ENCODE data around the gene LIN28B. TPM values are rescaled to one million over a fixed set of nuclear protein-coding genes. Genes with fewer than 3 reads are reported as not detected.
A peak's percentile ranks its signal among the peaks of the same experiment; 100 is the strongest.

LIN28B gene
- total RNA-seq, 1 donor from 2014 or later, result not detected

GRCh38 chr6:104958178-104959025 is 1.5 kb downstream of the LIN28B start:
- H3K4me3 Mint-ChIP-seq (ENCODE audit: unreplicated experiment), result peak overlapping the region; percentile 62
- no peak for DNase-seq (ENCODE audit: low spot score)

GRCh38 chr6:104959026-104959858 is 2.3 kb downstream of the LIN28B start:
- Mint-ChIP-seq H3K27ac (ENCODE audit: unreplicated experiment) (no peak overlapping the region), H3K27me3 (ENCODE audit: low read depth) (peaks cover 44% of the 10 kb centered on the region), H3K9me3 (ENCODE audit: low read depth) (no peaks in the 10 kb centered on the region), H3K4me3 (ENCODE audit: unreplicated experiment) (no peak overlapping the region), H3K36me3 (ENCODE audit: low read depth) (peaks cover 2% of the 10 kb centered on the region), H3K4me1 (ENCODE audit: low read depth) (peaks cover 8% of the 10 kb centered on the region)
- no peak for DNase-seq (ENCODE audit: low spot score)
- no peak for TF ChIP-seq CTCF (IDR thresholded peaks at IDR 0.05)

More at GRCh38 chr6:104958178-104959025, 1.5 kb downstream of the LIN28B start:
- H3K9me3 Mint-ChIP-seq (ENCODE audit: low read depth), result no peaks in the 10 kb centered on the region
- H3K36me3 Mint-ChIP-seq (ENCODE audit: low read depth), result peaks cover 3% of the 10 kb centered on the region
- peaks cover 9% of the 10 kb centered on the region for H3K4me1 Mint-ChIP-seq (ENCODE audit: low read depth)
- no peak overlapping the region for H3K27ac Mint-ChIP-seq (ENCODE audit: unreplicated experiment)
- TF ChIP-seq CTCF (IDR thresholded peaks at IDR 0.05), result no peak
- peaks cover 52% of the 10 kb centered on the region for H3K27me3 Mint-ChIP-seq (ENCODE audit: low read depth)

- Mint-ChIP-seq H3K36me3 (ENCODE audit: low read depth) (no peaks in the 10 kb centered on the region), H3K27ac (ENCODE audit: unreplicated experiment) (no peak overlapping the region), H3K4me3 (ENCODE audit: unreplicated experiment) (no peak overlapping the region), H3K4me1 (ENCODE audit: low read depth) (no peaks in the 10 kb centered on the region), H3K9me3 (ENCODE audit: low read depth) (no peaks in the 10 kb centered on the region), H3K27me3 (ENCODE audit: low read depth) (no peaks in the 10 kb centered on the region)
- TF ChIP-seq CTCF (IDR thresholded peaks at IDR 0.05), result no peak
- DNase-seq (ENCODE audit: low spot score), result no peak
Observed at GRCh38 chr6:104969108-104969507, 12.2 kb downstream of the LIN28B start.

- TF ChIP-seq CTCF (IDR thresholded peaks at IDR 0.05), result no peak
- Mint-ChIP-seq H3K27ac (ENCODE audit: unreplicated experiment) (no peak overlapping the region), H3K4me3 (ENCODE audit: unreplicated experiment) (no peak overlapping the region), H3K36me3 (ENCODE audit: low read depth) (no peaks in the 10 kb centered on the region), H3K4me1 (ENCODE audit: low read depth) (no peaks in the 10 kb centered on the region), H3K9me3 (ENCODE audit: low read depth) (no peaks in the 10 kb centered on the region), H3K27me3 (ENCODE audit: low read depth) (no peaks in the 10 kb centered on the region)
- DNase-seq (ENCODE audit: low spot score), result no peak
Observed at GRCh38 chr6:104969785-104970581, 13.1 kb downstream of the LIN28B start.

- H3K4me3 Mint-ChIP-seq (ENCODE audit: unreplicated experiment), result no peak overlapping the region
- H3K4me1 Mint-ChIP-seq (ENCODE audit: low read depth), result no peaks in the 10 kb centered on the region
- no peak for DNase-seq (ENCODE audit: low spot score)
- no peaks in the 10 kb centered on the region for H3K27me3 Mint-ChIP-seq (ENCODE audit: low read depth)
- H3K9me3 Mint-ChIP-seq (ENCODE audit: low read depth), result no peaks in the 10 kb centered on the region
- TF ChIP-seq CTCF (IDR thresholded peaks at IDR 0.05), result no peak
- H3K36me3 Mint-ChIP-seq (ENCODE audit: low read depth), result no peaks in the 10 kb centered on the region
- H3K27ac Mint-ChIP-seq (ENCODE audit: unreplicated experiment), result no peak overlapping the region
Observed at GRCh38 chr6:104973404-104973803, 16.5 kb downstream of the LIN28B start.

Measured in chondrocyte (in vitro differentiated cells).